Liver (tissue), 9 donors: ENCODE results near the gene ZNF423. TPM values are rescaled to one million over a fixed set of nuclear protein-coding genes. Genes with fewer than 3 reads are reported as not detected.

Experiments
- DNase-seq: peaks from one replicate; pipeline ENCODE4 v3.0.0-alpha.2; 2017; ENCODE audit warnings: low spot score
- H3K27ac ChIP-seq, 2 donors: one replicate each; pipeline ENCODE4 v1.7.0; 2013; ENCODE audit warnings: inconsistent platforms in 2 of 2, low read length in 2 of 2, control low read depth in 1 of 2, low read depth in 1 of 2, mild to moderate bottlenecking in 1 of 2
- H3K27me3 ChIP-seq, 4 donors: one replicate each; pipeline versions ENCODE4 v1.6.1 to v1.7.0; 2013; ENCODE audit warnings: low read length in 3 of 4, inconsistent platforms in 1 of 4, mild to moderate bottlenecking in 1 of 4, moderate library complexity in 1 of 4; ENCODE audit not compliant: control insufficient read depth in 4 of 4, insufficient read depth in 4 of 4
- H3K36me3 ChIP-seq, 4 donors: one replicate each; pipeline versions ENCODE4 v1.6.1 to v1.7.0; 2013; ENCODE audit warnings: low read length in 3 of 4, mild to moderate bottlenecking in 3 of 4, low read depth in 1 of 4, moderate library complexity in 1 of 4; ENCODE audit not compliant: control insufficient read depth in 4 of 4, insufficient read depth in 3 of 4
- H3K4me1 ChIP-seq, 4 donors: one replicate each; pipeline versions ENCODE4 v1.6.1 to v1.7.0; 2013; ENCODE audit warnings: low read length in 3 of 4, mild to moderate bottlenecking in 3 of 4, moderate library complexity in 1 of 4; ENCODE audit not compliant: control insufficient read depth in 4 of 4, insufficient read depth in 4 of 4
- H3K4me3 ChIP-seq, 3 donors: one replicate each; pipeline versions ENCODE4 v1.6.1 to v1.7.0; 2013; ENCODE audit warnings: low read length in 3 of 3, control low read depth in 1 of 3, low read depth in 1 of 3, mild to moderate bottlenecking in 1 of 3
- H3K9ac ChIP-seq, 2 donors: one replicate each; pipeline ENCODE4 v1.7.0; 2013; ENCODE audit warnings: low read length in 2 of 2, mild to moderate bottlenecking in 2 of 2, moderate library complexity in 2 of 2, control low read depth in 1 of 2, low read depth in 1 of 2
- H3K9me3 ChIP-seq, 4 donors: one replicate each; pipeline versions ENCODE4 v1.6.1 to v1.7.0; 2013; ENCODE audit warnings: low read length in 3 of 4; ENCODE audit not compliant: control insufficient read depth in 4 of 4
- ATF3 ChIP-seq: IDR thresholded peaks from 2 replicates; pipeline ENCODE4 v1.6.1; 2016; ENCODE audit warnings: antibody characterized with exemption
- EGR1 ChIP-seq, 2 donors: IDR thresholded peaks; 2 replicates each; pipeline ENCODE4 v1.6.1; 2016 to 2018; ENCODE audit warnings: antibody characterized with exemption in 2 of 2, low read depth in 2 of 2
- FOXA1 ChIP-seq: IDR thresholded peaks from 2 replicates; pipeline ENCODE4 v1.6.1; 2016; ENCODE audit warnings: antibody characterized with exemption
- FOXA2 ChIP-seq: IDR thresholded peaks from 2 replicates; pipeline ENCODE4 v1.6.1; 2016; ENCODE audit warnings: antibody characterized with exemption
- GABPA ChIP-seq, 2 donors: IDR thresholded peaks in 1 of 2; conservative IDR thresholded peaks in 1 of 2; 2 replicates each; pipeline ENCODE4 v1.6.1; 2016; ENCODE audit warnings: antibody characterized with exemption in 2 of 2, mild to moderate bottlenecking in 1 of 2, moderate library complexity in 1 of 2
- HNF4A ChIP-seq, 2 donors: conservative IDR thresholded peaks; 2 replicates each; pipeline ENCODE4 v1.6.1; 2016; ENCODE audit warnings: antibody characterized with exemption in 2 of 2, mild to moderate bottlenecking in 2 of 2
- HNF4G ChIP-seq: IDR thresholded peaks from 2 replicates; pipeline ENCODE4 v1.6.1; 2016; ENCODE audit warnings: antibody characterized with exemption
- JUND ChIP-seq, 2 donors: IDR thresholded peaks; 2 replicates each; pipeline ENCODE4 v1.6.1; 2016; ENCODE audit warnings: antibody characterized with exemption in 2 of 2
- NR2F2 ChIP-seq: IDR thresholded peaks from 2 replicates; pipeline ENCODE4 v1.6.1; 2016; ENCODE audit warnings: antibody characterized with exemption
- RAD21 ChIP-seq, 2 donors: IDR thresholded peaks; 2 replicates each; pipeline ENCODE4 v1.6.1; 2016; ENCODE audit warnings: antibody characterized with exemption in 2 of 2, mild to moderate bottlenecking in 2 of 2
- RXRA ChIP-seq, 2 donors: IDR thresholded peaks; 2 replicates each; pipeline ENCODE4 v1.6.1; 2017 to 2018; ENCODE audit warnings: antibody characterized with exemption in 2 of 2, mild to moderate bottlenecking in 1 of 2
- SP1 ChIP-seq: IDR thresholded peaks from 2 replicates; pipeline ENCODE4 v1.6.1; 2018; ENCODE audit warnings: antibody characterized with exemption, mild to moderate bottlenecking
- TAF1 ChIP-seq: conservative IDR thresholded peaks from 2 replicates; pipeline ENCODE4 v1.6.1; 2016; ENCODE audit warnings: antibody characterized with exemption, mild to moderate bottlenecking
- YY1 ChIP-seq: IDR thresholded peaks from 2 replicates; pipeline ENCODE4 v1.6.1; 2016; ENCODE audit warnings: antibody characterized with exemption, mild to moderate bottlenecking
- WGBS: extraction: QIAGEN DNeasy Blood & Tissue Kit; methylation state at CpG from one replicate; pipeline ENCODE4 v1.1.7; 2013; 5-methylcytosine and 5-hydroxymethylcytosine counted together
- polyA plus RNA-seq, 2 donors: library from polyadenylated mRNA; stranded (reverse) in 1 of 2; unstranded in 1 of 2; fragments of 200-250 nt in 1 of 2; fragments of >200 nt in 1 of 2; fragmentation: Nextera tagmentation in 1 of 2; extraction: Ambion mirVana in 1 of 2; gene quantifications; one replicate each; pipeline versions ENCODE4 v1.2.1 to v1.2.3, GENCODE V29; 2013 to 2015
- total RNA-seq, 2 donors: library from RNA; depleted of rRNA; stranded (reverse); fragments of >200 nt; gene quantifications; one replicate each; pipeline ENCODE4 v1.2.3, GENCODE V29; 2014
- TF ChIP-seq, protein P1 (sequence below): IDR thresholded peaks from 2 replicates; pipeline ENCODE4 v1.6.1; 2016; ENCODE audit warnings: antibody characterized with exemption, mild to moderate bottlenecking
- TF ChIP-seq, protein P2 (sequence below): IDR thresholded peaks from 2 replicates; pipeline ENCODE4 v1.6.1; 2016; ENCODE audit warnings: antibody characterized with exemption
- TF ChIP-seq, protein P3 (sequence below): fragments of 150-350 bp; IDR thresholded peaks from 2 replicates; pipeline ENCODE4 v1.5.1; 2017; ENCODE audit warnings: improper control_type of control experiment, low read depth, low read length; ENCODE audit not compliant: missing input control
- TF ChIP-seq, protein P4 (sequence below): IDR thresholded peaks from 2 replicates; pipeline ENCODE4 v1.6.1; 2016; ENCODE audit warnings: antibody characterized with exemption
- donor health status: healthy.
- donor health status: healthy.
- donor health status: healthy.
- donor health status: healthy.
- donor health status: healthy.

ZNF423 gene
- total and polyA plus RNA-seq, 4 donors: 0.24 to 1.6 (median 0.39) TPM

DNA sequence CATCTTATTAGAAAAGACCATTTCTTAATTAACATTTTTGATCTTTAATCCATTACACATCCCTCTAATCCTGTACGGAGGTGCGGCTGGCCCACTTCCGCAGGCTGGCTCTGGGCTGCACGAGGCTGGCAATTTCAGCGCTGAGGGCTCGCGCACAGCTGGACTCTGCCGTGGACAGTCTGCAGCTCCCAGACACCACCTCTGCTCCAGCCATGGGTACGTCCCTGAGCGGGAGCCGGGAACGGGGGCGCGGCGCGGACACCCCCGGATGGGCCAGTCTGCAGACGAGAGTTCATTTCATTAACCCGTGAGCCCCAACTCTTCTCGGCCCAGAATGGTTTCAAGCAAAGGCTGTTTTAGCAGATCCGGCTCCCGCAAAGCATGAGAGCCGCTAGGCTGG lies 87.9 kb downstream of the ZNF423 start (continued):
- TF ChIP-seq, protein P1, sequence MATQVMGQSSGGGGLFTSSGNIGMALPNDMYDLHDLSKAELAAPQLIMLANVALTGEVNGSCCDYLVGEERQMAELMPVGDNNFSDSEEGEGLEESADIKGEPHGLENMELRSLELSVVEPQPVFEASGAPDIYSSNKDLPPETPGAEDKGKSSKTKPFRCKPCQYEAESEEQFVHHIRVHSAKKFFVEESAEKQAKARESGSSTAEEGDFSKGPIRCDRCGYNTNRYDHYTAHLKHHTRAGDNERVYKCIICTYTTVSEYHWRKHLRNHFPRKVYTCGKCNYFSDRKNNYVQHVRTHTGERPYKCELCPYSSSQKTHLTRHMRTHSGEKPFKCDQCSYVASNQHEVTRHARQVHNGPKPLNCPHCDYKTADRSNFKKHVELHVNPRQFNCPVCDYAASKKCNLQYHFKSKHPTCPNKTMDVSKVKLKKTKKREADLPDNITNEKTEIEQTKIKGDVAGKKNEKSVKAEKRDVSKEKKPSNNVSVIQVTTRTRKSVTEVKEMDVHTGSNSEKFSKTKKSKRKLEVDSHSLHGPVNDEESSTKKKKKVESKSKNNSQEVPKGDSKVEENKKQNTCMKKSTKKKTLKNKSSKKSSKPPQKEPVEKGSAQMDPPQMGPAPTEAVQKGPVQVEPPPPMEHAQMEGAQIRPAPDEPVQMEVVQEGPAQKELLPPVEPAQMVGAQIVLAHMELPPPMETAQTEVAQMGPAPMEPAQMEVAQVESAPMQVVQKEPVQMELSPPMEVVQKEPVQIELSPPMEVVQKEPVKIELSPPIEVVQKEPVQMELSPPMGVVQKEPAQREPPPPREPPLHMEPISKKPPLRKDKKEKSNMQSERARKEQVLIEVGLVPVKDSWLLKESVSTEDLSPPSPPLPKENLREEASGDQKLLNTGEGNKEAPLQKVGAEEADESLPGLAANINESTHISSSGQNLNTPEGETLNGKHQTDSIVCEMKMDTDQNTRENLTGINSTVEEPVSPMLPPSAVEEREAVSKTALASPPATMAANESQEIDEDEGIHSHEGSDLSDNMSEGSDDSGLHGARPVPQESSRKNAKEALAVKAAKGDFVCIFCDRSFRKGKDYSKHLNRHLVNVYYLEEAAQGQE: no peak
- TF ChIP-seq RXRA (IDR thresholded peaks at IDR 0.05) (no peak), JUND (IDR thresholded peaks at IDR 0.05) (no peak), YY1 (no peak), HNF4A (conservative IDR thresholded peaks at IDR 0.05) (no peak)
- TF ChIP-seq, protein P2, sequence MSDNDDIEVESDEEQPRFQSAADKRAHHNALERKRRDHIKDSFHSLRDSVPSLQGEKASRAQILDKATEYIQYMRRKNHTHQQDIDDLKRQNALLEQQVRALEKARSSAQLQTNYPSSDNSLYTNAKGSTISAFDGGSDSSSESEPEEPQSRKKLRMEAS: no peak

DNA sequence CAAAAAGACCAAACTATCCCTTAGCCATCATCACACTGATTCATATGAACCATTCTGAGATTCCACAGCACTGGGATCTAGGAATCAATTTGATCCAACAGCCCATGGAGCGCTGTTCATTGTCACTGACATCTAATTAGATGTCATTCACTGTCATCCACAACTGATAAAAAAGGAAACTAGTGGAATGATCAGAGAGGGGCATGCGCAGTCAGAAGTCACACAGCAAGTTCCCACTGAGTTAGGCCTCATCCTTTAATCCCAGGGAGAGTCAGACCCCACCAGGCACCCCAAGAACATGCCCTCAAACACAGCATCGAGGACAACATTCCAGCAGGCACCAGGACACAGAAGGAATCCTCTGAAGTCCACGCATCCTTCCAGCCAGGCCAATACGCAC lies 88.5 kb downstream of the ZNF423 start:
- Histone ChIP-seq H3K36me3 (no peaks in the 10 kb centered on the region), H3K4me3 (no peak overlapping the region), H3K9me3 (no peaks in the 10 kb centered on the region), H3K4me1 (no peaks in the 10 kb centered on the region), H3K9ac (no peak overlapping the region), H3K27ac (no peak overlapping the region), H3K27me3 (no peaks in the 10 kb centered on the region)
- no peak for DNase-seq
- no peak for TF ChIP-seq HNF4A (conservative IDR thresholded peaks at IDR 0.05)
- no peak for TF ChIP-seq HNF4G
- TF ChIP-seq, protein P3, sequence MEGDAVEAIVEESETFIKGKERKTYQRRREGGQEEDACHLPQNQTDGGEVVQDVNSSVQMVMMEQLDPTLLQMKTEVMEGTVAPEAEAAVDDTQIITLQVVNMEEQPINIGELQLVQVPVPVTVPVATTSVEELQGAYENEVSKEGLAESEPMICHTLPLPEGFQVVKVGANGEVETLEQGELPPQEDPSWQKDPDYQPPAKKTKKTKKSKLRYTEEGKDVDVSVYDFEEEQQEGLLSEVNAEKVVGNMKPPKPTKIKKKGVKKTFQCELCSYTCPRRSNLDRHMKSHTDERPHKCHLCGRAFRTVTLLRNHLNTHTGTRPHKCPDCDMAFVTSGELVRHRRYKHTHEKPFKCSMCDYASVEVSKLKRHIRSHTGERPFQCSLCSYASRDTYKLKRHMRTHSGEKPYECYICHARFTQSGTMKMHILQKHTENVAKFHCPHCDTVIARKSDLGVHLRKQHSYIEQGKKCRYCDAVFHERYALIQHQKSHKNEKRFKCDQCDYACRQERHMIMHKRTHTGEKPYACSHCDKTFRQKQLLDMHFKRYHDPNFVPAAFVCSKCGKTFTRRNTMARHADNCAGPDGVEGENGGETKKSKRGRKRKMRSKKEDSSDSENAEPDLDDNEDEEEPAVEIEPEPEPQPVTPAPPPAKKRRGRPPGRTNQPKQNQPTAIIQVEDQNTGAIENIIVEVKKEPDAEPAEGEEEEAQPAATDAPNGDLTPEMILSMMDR: no peak
- no peak for TF ChIP-seq NR2F2
- TF ChIP-seq ATF3: no peak
- no peak for TF ChIP-seq FOXA1
- no peak for TF ChIP-seq RXRA (IDR thresholded peaks at IDR 0.05)
- TF ChIP-seq SP1: no peak
- TF ChIP-seq, protein P2: no peak
- no peak for TF ChIP-seq GABPA (IDR thresholded peaks at IDR 0.05 in 1 of 2, conservative IDR thresholded peaks at IDR 0.05 in 1 of 2)
- TF ChIP-seq EGR1 (IDR thresholded peaks at IDR 0.05; ENCODE audit: low read depth in 2 of 2): no peak
- no peak for TF ChIP-seq JUND (IDR thresholded peaks at IDR 0.05)
- TF ChIP-seq FOXA2: no peak
- TF ChIP-seq, protein P1: no peak
- TF ChIP-seq, protein P4, sequence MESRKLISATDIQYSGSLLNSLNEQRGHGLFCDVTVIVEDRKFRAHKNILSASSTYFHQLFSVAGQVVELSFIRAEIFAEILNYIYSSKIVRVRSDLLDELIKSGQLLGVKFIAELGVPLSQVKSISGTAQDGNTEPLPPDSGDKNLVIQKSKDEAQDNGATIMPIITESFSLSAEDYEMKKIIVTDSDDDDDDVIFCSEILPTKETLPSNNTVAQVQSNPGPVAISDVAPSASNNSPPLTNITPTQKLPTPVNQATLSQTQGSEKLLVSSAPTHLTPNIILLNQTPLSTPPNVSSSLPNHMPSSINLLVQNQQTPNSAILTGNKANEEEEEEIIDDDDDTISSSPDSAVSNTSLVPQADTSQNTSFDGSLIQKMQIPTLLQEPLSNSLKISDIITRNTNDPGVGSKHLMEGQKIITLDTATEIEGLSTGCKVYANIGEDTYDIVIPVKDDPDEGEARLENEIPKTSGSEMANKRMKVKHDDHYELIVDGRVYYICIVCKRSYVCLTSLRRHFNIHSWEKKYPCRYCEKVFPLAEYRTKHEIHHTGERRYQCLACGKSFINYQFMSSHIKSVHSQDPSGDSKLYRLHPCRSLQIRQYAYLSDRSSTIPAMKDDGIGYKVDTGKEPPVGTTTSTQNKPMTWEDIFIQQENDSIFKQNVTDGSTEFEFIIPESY: no peak
- no peak for TF ChIP-seq YY1
- no peak for TF ChIP-seq RAD21 (IDR thresholded peaks at IDR 0.05)
- TF ChIP-seq TAF1: no peak
- 90% methylated on average over 5 of the region's 5 CpGs for WGBS
